HCT116 (cell line): Measurements from ENCODE around the gene ACADVL. TPM values are rescaled to one million over a fixed set of nuclear protein-coding genes. Genes with fewer than 3 reads are reported as not detected.

Source experiments
- ATAC-seq: fragments of 200-7000 bp; cut with Tn5 transposase; 2 replicates; pipeline ENCODE4 v1.9.1; 2020; ENCODE audit warnings: mild to moderate bottlenecking, moderate library complexity
- BruUV-seq: library from RNA; stranded (reverse); fragments of 400-500 nt; replicated peaks from 2 replicates; lab custom pipeline; 2021; lab: Mats Ljungman, UMichigan
- CTCF ChIA-PET: fragments of 300-600 bp; sonication (Branson Sonifier 250); formaldehyde crosslinking; loops from one replicate; lab custom pipeline; 2021; ENCODE audit warnings: antibody characterized with exemption; lab: Charles Lee
- POLR2A ChIA-PET: fragments of 300-600, 350-600 bp; sonication (Branson Sonifier 250); formaldehyde crosslinking; loops from one replicate; lab custom pipeline; 2021; ENCODE audit warnings: antibody characterized with exemption; lab: Charles Lee
- RAD21 ChIA-PET, 2 experiments: fragments of 300-600 bp; sonication (Branson Sonifier 250); formaldehyde crosslinking; loops; one replicate each; lab custom pipeline; 2023; ENCODE audit warnings: low total read pairs in 2 of 2; ENCODE audit not compliant: uncharacterized antibody in 2 of 2, unreplicated experiment in 2 of 2, low non-redundant PET in 1 of 2; lab: Charles Lee
- DNase-seq: peaks from one replicate; pipeline ENCODE4 v3.0.0-alpha.2; 2010; ENCODE audit warnings: low read depth, low spot score
- H2AFZ ChIP-seq: fragments of 200-600 bp; shearing (Covaris generic), sonication (generic); 2 replicates; pipeline ENCODE4 v1.6.1; 2017; ENCODE audit warnings: low read depth, mixed run types, mixed read lengths, antibody characterized with exemption, low read length; ENCODE audit not compliant: poor library complexity, severe bottlenecking
- H3K27ac ChIP-seq: 2 replicates; pipeline ENCODE4 v1.5.1; 2012; ENCODE audit warnings: low read depth, low read length
- H3K27me3 ChIP-seq: fragments of 200-600 bp; sonication (generic); 2 replicates; pipeline ENCODE4 v1.6.1; 2016; ENCODE audit warnings: mixed run types, low read length, mixed read lengths; ENCODE audit not compliant: insufficient read depth
- H3K36me3 ChIP-seq, 2 experiments: fragments of 200-500 bp in 1 of 2; fragments of 200-600 bp in 1 of 2; sonication (Bioruptor generic) in 1 of 2; sonication (generic) in 1 of 2; 2 replicates each; pipeline versions ENCODE4 v1.5.1 to v1.6.1; 2014 to 2016; ENCODE audit warnings: low read length in 2 of 2, inconsistent platforms in 1 of 2, mixed read lengths in 1 of 2, mixed run types in 1 of 2; ENCODE audit not compliant: insufficient read depth in 2 of 2, control insufficient read depth in 1 of 2
- H3K4me1 ChIP-seq, 2 experiments: fragments of 200-600 bp in 1 of 2; sonication (generic) in 1 of 2; 2 replicates each; pipeline versions ENCODE4 v1.5.1 to v1.6.1; 2012 to 2017; ENCODE audit warnings: low read length in 2 of 2, inconsistent platforms in 1 of 2, mild to moderate bottlenecking in 1 of 2, mixed read lengths in 1 of 2, mixed run types in 1 of 2, moderate library complexity in 1 of 2; ENCODE audit not compliant: insufficient read depth in 2 of 2, control insufficient read depth in 1 of 2
- H3K4me2 ChIP-seq: fragments of 200-600 bp; sonication (generic); 2 replicates; pipeline ENCODE4 v1.6.1; 2017; ENCODE audit warnings: mixed run types, low read length, mixed read lengths
- H3K4me3 ChIP-seq, 2 experiments: fragments of 200-600 bp in 1 of 2; sonication (generic) in 1 of 2; replicated peaks in 1 of 2; 2 replicates each; pipeline ENCODE4 v1.5.1; 2011 to 2016; ENCODE audit warnings: low read length in 2 of 2, control low read depth in 1 of 2, low read depth in 1 of 2, mild to moderate bottlenecking in 1 of 2, mixed read lengths in 1 of 2, mixed run types in 1 of 2
- H3K79me2 ChIP-seq: fragments of 200-600 bp; sonication (generic); 2 replicates; pipeline ENCODE4 v1.6.1; 2017; ENCODE audit warnings: mild to moderate bottlenecking, mixed run types, low read length, moderate library complexity, mixed read lengths; ENCODE audit not compliant: insufficient read depth
- H3K9ac ChIP-seq: fragments of 200-600 bp; sonication (generic); 2 replicates; pipeline ENCODE4 v1.6.1; 2016; ENCODE audit warnings: low read length, mixed read lengths
- H3K9me2 ChIP-seq: fragments of 200-600 bp; sonication (generic), shearing (Covaris generic); 2 replicates; pipeline ENCODE4 v1.6.1; 2017; ENCODE audit warnings: mixed run types, mild to moderate bottlenecking, moderate library complexity; ENCODE audit not compliant: insufficient read depth
- H3K9me3 ChIP-seq, 2 experiments: fragments of 200-500 bp in 1 of 2; fragments of 200-600 bp in 1 of 2; sonication (Bioruptor generic) in 1 of 2; sonication (generic) in 1 of 2; 2 replicates each; pipeline ENCODE4 v1.6.1; 2014 to 2017; ENCODE audit warnings: low read length in 2 of 2, mixed read lengths in 2 of 2, inconsistent platforms in 1 of 2, low read depth in 1 of 2, mild to moderate bottlenecking in 1 of 2, mixed run types in 1 of 2, moderate library complexity in 1 of 2; ENCODE audit not compliant: control insufficient read depth in 1 of 2, insufficient read depth in 1 of 2
- H4K20me1 ChIP-seq: fragments of 200-600 bp; sonication (generic), shearing (Covaris generic); 2 replicates; pipeline ENCODE4 v1.6.1; 2017; ENCODE audit warnings: mixed run types, mild to moderate bottlenecking, moderate library complexity; ENCODE audit not compliant: insufficient read depth
- CBX3 ChIP-seq: IDR thresholded peaks from 2 replicates; pipeline ENCODE4 v1.6.1; 2012; ENCODE audit warnings: low read depth
- ELF1 ChIP-seq: IDR thresholded peaks from 2 replicates; pipeline ENCODE4 v1.6.1; 2012; ENCODE audit warnings: low read depth, borderline replicate concordance
- EZH2phosphoT487 ChIP-seq: fragments of 200-600 bp; IDR thresholded peaks from 2 replicates; pipeline ENCODE4 v1.6.1; 2018; ENCODE audit warnings: antibody characterized with exemption, borderline replicate concordance
- JUND ChIP-seq: IDR thresholded peaks from 2 replicates; pipeline ENCODE4 v1.6.1; 2012
- SRF ChIP-seq: IDR thresholded peaks from 2 replicates; pipeline ENCODE4 v1.6.1; 2012; ENCODE audit warnings: low read depth
- YY1 ChIP-seq: IDR thresholded peaks from 2 replicates; pipeline ENCODE4 v1.6.1; 2011; ENCODE audit warnings: low read length, low read depth, moderate library complexity, mild to moderate bottlenecking; ENCODE audit not compliant: insufficient replicate concordance; ENCODE audit errors: extremely low read depth
- ZFX ChIP-seq: fragments of 450-650 bp; IDR thresholded peaks from 2 replicates; pipeline ENCODE4 v1.6.1; 2017
- ZNF274 ChIP-seq: fragments of 200-500 bp; sonication (Bioruptor generic); IDR thresholded peaks from 2 replicates; pipeline ENCODE4 v1.6.1; 2014; ENCODE audit warnings: mild to moderate bottlenecking, low read depth, low read length, inconsistent platforms
- intact Hi-C: fragments of 100-400 bp; cut with micrococcal nuclease; formaldehyde crosslinking; loops from 2 replicates; pipeline ENCODE4 v1.10.0; 2022
- total RNA-seq: library from RNA; stranded (reverse); gene quantifications from one replicate; pipeline ENCODE4 v1.2.1, GENCODE V29; 2021; ENCODE audit not compliant: unreplicated experiment

ACADVL gene
- total RNA-seq, 1 experiment from 2014 or later = 554 TPM

DNA sequence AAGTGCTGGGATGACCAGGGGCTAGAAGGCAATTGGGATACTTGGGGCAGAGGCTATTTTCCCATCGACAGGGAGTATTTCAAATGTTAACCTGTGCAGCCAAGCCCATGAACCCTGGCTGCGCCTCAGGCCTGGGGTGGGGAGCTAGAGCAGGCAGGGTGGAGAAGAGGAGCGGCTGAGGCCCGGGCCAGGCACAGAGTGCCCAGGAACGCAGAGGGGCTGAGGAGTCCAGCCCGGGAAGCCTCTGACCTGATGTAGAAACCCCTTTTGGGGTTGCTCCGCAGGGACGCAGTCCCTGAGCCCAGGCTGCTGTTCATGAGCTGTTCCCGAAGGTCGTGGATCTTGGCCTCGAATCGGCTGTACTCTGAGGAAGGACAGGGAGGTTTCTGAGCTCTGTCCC is 23.8 kb upstream of the ACADVL start:
- RAD21 ChIA-PET = no interaction called here
- POLR2A ChIA-PET = no interaction called here
- H2AFZ ChIP-seq = no peak overlapping the region
- H3K4me2 ChIP-seq = no peak overlapping the region
- H3K36me3 ChIP-seq = no peaks in the 10 kb centered on the region
- no peaks in the 10 kb centered on the region for H3K9me3 ChIP-seq
- no peaks in the 10 kb centered on the region for H3K27me3 ChIP-seq
- no peaks in the 10 kb centered on the region for H4K20me1 ChIP-seq
- no peak for TF ChIP-seq EZH2phosphoT487
- intact Hi-C loops = no loop called here
- CTCF ChIA-PET = no interaction called here
- no peak overlapping the region for H3K27ac ChIP-seq
- DNase-seq (no peak), ATAC-seq (no peak)
- no peak overlapping the region for H3K9ac ChIP-seq
- H3K4me1 ChIP-seq = peaks cover 4 to 14% of the 10 kb centered on the region in 2 experiments; a peak in 2 of 4 replicates
- no TSS peak for BruUV-seq
- no peaks in the 10 kb centered on the region for H3K79me2 ChIP-seq
- H3K9me2 ChIP-seq = no peaks in the 10 kb centered on the region
- H3K4me3 ChIP-seq = no peak overlapping the region

DNA sequence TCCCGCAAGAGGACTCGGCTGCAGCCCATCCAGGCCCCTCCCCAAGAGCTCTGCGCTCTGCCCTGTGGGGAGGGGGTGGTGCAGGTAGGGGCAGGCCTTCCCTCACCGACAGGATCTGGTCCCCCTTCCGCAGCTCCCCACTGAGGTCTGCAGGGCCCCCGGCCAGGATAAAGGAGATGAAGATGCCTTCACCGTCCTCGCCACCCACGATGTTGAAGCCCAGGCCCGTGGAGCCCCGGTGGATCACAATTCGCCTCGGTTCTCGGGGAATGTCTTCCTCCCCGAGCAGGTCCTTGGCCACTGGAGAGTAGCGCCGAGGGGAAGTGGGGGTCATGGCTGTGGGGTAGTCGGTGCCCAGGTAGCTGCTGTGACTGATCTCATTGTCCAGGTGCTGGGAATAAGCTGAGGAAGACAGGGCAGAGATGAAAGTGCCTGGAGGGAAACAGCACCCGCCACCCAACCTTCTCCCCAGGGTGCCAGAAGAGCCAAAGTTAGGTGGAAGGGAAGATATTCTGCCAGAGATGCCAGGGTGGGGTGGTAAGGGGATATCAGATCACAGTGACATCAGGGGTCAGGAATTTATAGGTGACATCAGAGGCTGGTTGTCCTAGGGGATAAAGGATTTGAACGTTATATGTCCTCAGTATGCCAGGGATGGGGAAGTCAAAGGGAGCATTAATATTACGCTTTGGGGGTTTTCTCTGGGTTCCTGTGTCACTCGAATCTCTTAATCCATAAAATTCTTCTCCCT is 22.9 kb upstream of the ACADVL start:
- Histone ChIP-seq H3K9ac (no peak overlapping the region), H3K27ac (no peak overlapping the region), H2AFZ (no peak overlapping the region), H3K4me1 (peaks cover 4 to 17% of the 10 kb centered on the region in 2 experiments; a peak in 2 of 4 replicates), H4K20me1 (no peaks in the 10 kb centered on the region), H3K9me2 (no peaks in the 10 kb centered on the region), H3K36me3 (no peaks in the 10 kb centered on the region), H3K27me3 (no peaks in the 10 kb centered on the region), H3K9me3 (no peaks in the 10 kb centered on the region), H3K4me3 (no peak overlapping the region), H3K79me2 (no peaks in the 10 kb centered on the region), H3K4me2 (no peak overlapping the region)
- intact Hi-C loops = no loop called here
- no peak for TF ChIP-seq SRF
- TF ChIP-seq YY1 = no peak
- no peak for TF ChIP-seq EZH2phosphoT487
- TF ChIP-seq JUND = no peak
- TF ChIP-seq ZFX = no peak
- TF ChIP-seq ELF1 = no peak
- TF ChIP-seq CBX3 = no peak
- no peak for TF ChIP-seq ZNF274
- BruUV-seq = no TSS peak
- DNase-seq (no peak), ATAC-seq (no peak)
- POLR2A ChIA-PET = no interaction called here
- RAD21 ChIA-PET = no interaction called here
- CTCF ChIA-PET = no interaction called here
